HL-60 (cell line): Measurements from ENCODE around the gene LPAR5.

ENCODE experiments used
- DNase-seq, 2 experiments: peaks; one replicate each; pipeline ENCODE4 v3.0.0-alpha.2; 2010 to 2020; ENCODE audit warnings: low read depth in 1 of 2, low spot score in 1 of 2
- H3K27ac ChIP-seq: fragments of 250-450 bp; sonication (Bioruptor Pico); replicated peaks from 2 replicates; pipeline ENCODE4 v1.5.1; 2020; ENCODE audit warnings: mild to moderate bottlenecking, moderate library complexity
- H3K27me3 ChIP-seq: fragments of 250-450 bp; sonication (Bioruptor Pico); 2 replicates; pipeline ENCODE4 v1.5.1; 2021; ENCODE audit warnings: mild to moderate bottlenecking, moderate library complexity; ENCODE audit not compliant: insufficient read depth, poor library complexity, severe bottlenecking
- H3K4me3 ChIP-seq: replicated peaks from 2 replicates; pipeline ENCODE4 v1.5.1; 2011; ENCODE audit warnings: mild to moderate bottlenecking, control low read depth, low read length; ENCODE audit not compliant: insufficient read depth
- CTCF ChIP-seq: IDR thresholded peaks from one replicate; pipeline ENCODE4 v1.5.1; 2011; ENCODE audit warnings: low read length, control low read depth, inconsistent platforms; ENCODE audit not compliant: insufficient read depth
- GABPA ChIP-seq: IDR thresholded peaks from 2 replicates; pipeline ENCODE4 v1.6.1; 2012; ENCODE audit warnings: low read depth
- POLR2AphosphoS5 ChIP-seq: IDR thresholded peaks from 2 replicates; pipeline ENCODE4 v1.6.1; 2012; ENCODE audit warnings: low read depth
- REST ChIP-seq: IDR thresholded peaks from 2 replicates; pipeline ENCODE4 v1.6.1; 2012; ENCODE audit warnings: low read depth; ENCODE audit not compliant: insufficient replicate concordance
- SPI1 ChIP-seq: IDR thresholded peaks from 2 replicates; pipeline ENCODE4 v1.6.1; 2012; ENCODE audit warnings: low read depth, mild to moderate bottlenecking, borderline replicate concordance

LPAR5 gene

GRCh38 chr12:6639151-6639801 is 3.5 kb upstream of the LPAR5 start:
- no peak for DNase-seq
- no peak for TF ChIP-seq POLR2AphosphoS5
- peak; percentile 40; the same call in 1 of the 2 replicates for TF ChIP-seq SPI1
- H3K27me3 ChIP-seq = no peaks in the 10 kb centered on the region
- H3K4me3 ChIP-seq = no peak overlapping the region
- peak overlapping the region; percentile 55; the same call in 1 of the 2 replicates for H3K27ac ChIP-seq

- peak; percentile 57 to 77 for DNase-seq
- peak overlapping the region; percentile 55 for H3K27ac ChIP-seq
- no peaks in the 10 kb centered on the region for H3K27me3 ChIP-seq
- peak; percentile 86 for TF ChIP-seq SPI1
- no peak for TF ChIP-seq POLR2AphosphoS5
- no peak for TF ChIP-seq CTCF
- TF ChIP-seq GABPA = no peak
- no peak for TF ChIP-seq REST
- H3K4me3 ChIP-seq = no peak overlapping the region
These were observed 2.5 kb upstream of the LPAR5 start for GRCh38 chr12:6638305-6638704.

GRCh38 chr12:6635375-6635855 is 344 bp downstream of the LPAR5 start:
- peak in 1 of 2 experiments; percentile 59 for DNase-seq
- H3K27ac ChIP-seq = peak overlapping the region; percentile 56
- H3K4me3 ChIP-seq = no peak overlapping the region
- TF ChIP-seq GABPA = no peak
- no peak for TF ChIP-seq REST
- no peak for TF ChIP-seq POLR2AphosphoS5
- TF ChIP-seq SPI1 = no peak
- TF ChIP-seq CTCF = no peak
- H3K27me3 ChIP-seq = no peaks in the 10 kb centered on the region

- no peak overlapping the region for H3K4me3 ChIP-seq
- H3K27me3 ChIP-seq = no peaks in the 10 kb centered on the region
- no peak overlapping the region for H3K27ac ChIP-seq
- TF ChIP-seq SPI1 (peak; percentile 35; the same call in 1 of the 2 replicates), POLR2AphosphoS5 (no peak), REST (no peak), CTCF (no peak), GABPA (no peak)
- peak in 1 of 2 experiments; percentile 52 for DNase-seq
These were observed 3.5 kb downstream of the LPAR5 start for GRCh38 chr12:6632026-6632983.
